Lung microvascular endothelial cell (primary cell): ENCODE results near the gene MAP3K8. TPM values are rescaled to one million over a fixed set of nuclear protein-coding genes. Genes with fewer than 3 reads are reported as not detected.

ENCODE experiments used
- total RNA-seq: library from RNA; depleted of rRNA; stranded (reverse); fragments of >200 nt; gene quantifications from 2 replicates; pipeline ENCODE4 v1.2.1, GENCODE V29; 2014

The MAP3K8 gene
- total RNA-seq, 1 donor from 2014 or later, result 5.0 TPM

Other genes starting within 250 kb of the MAP3K8 start
- 7.4 and 9.3 TPM in 2 replicates for gene MTPAP, start 84.9 kb upstream of the MAP3K8 start, total RNA-seq
- gene LYZL2, start 195.6 kb downstream of the MAP3K8 start, total RNA-seq, result not detected in 2 replicates